Osteoblast (primary cell): ENCODE data around the gene SLC25A26. TPM values are rescaled to one million over a fixed set of nuclear protein-coding genes. Genes with fewer than 3 reads are reported as not detected.

Experiments
- DNase-seq: peaks from one replicate; pipeline ENCODE4 v3.0.0; 2011; ENCODE audit warnings: low spot score, mixed read lengths; ENCODE audit not compliant: insufficient read length; ENCODE audit errors: missing footprints
- H2AFZ ChIP-seq: 2 replicates; pipeline ENCODE4 v1.6.0; 2011; ENCODE audit warnings: mild to moderate bottlenecking, low read length
- H3K27ac ChIP-seq: 2 replicates; pipeline ENCODE4 v1.5.1; 2011; ENCODE audit warnings: mild to moderate bottlenecking, low read depth, low read length, moderate library complexity
- H3K27me3 ChIP-seq: 2 replicates; pipeline ENCODE4 v1.6.0; 2012; ENCODE audit warnings: mild to moderate bottlenecking, control low read depth, inconsistent platforms, low read length, moderate library complexity; ENCODE audit not compliant: insufficient read depth
- H3K36me3 ChIP-seq: 2 replicates; pipeline ENCODE4 v1.5.1; 2011; ENCODE audit warnings: mild to moderate bottlenecking, low read length, control low read depth, moderate library complexity; ENCODE audit not compliant: insufficient read depth
- H3K4me1 ChIP-seq: 2 replicates; pipeline ENCODE4 v1.5.1; 2011; ENCODE audit warnings: mild to moderate bottlenecking, low read length, control low read depth, moderate library complexity; ENCODE audit not compliant: insufficient read depth
- H3K4me2 ChIP-seq: 2 replicates; pipeline ENCODE4 v1.6.0; 2011; ENCODE audit warnings: mild to moderate bottlenecking, low read length; ENCODE audit not compliant: insufficient read depth
- H3K4me3 ChIP-seq: fragments of 200-600 bp; sonication (generic); 3 replicates; pipeline ENCODE4 v1.5.1; 2012; ENCODE audit warnings: mild to moderate bottlenecking, low read length, inconsistent platforms; ENCODE audit not compliant: insufficient read depth
- H3K79me2 ChIP-seq: 2 replicates; pipeline ENCODE4 v1.6.0; 2012; ENCODE audit warnings: mild to moderate bottlenecking, low read length, control low read depth, inconsistent platforms; ENCODE audit not compliant: insufficient read depth
- H3K9me3 ChIP-seq: 2 replicates; pipeline ENCODE4 v1.5.1; 2011; ENCODE audit warnings: low read depth, low read length, control low read depth
- H4K20me1 ChIP-seq: 2 replicates; pipeline ENCODE4 v1.6.0; 2012; ENCODE audit warnings: mild to moderate bottlenecking, low read length, control low read depth; ENCODE audit not compliant: insufficient read depth
- CTCF ChIP-seq: IDR thresholded peaks from 2 replicates; pipeline ENCODE4 v1.5.1; 2011; ENCODE audit warnings: mild to moderate bottlenecking, low read depth, low read length, moderate library complexity; ENCODE audit errors: extremely low read depth
- total RNA-seq: library from RNA; depleted of rRNA; stranded (reverse); fragments of >200 nt; gene quantifications from 2 replicates; pipeline ENCODE4 v1.2.3, GENCODE V29; 2012

Gene SLC25A26
- total RNA-seq, 1 donor: 26.1 TPM

GRCh38 chr3:66354001-66354400 is 133.2 kb downstream of the SLC25A26 start:
- TF ChIP-seq CTCF: no peak
- Histone ChIP-seq H3K4me3 (no peak overlapping the region), H3K36me3 (no peaks in the 10 kb centered on the region), H2AFZ (no peak overlapping the region), H3K27me3 (no peaks in the 10 kb centered on the region), H4K20me1 (no peaks in the 10 kb centered on the region), H3K79me2 (no peaks in the 10 kb centered on the region), H3K27ac (no peak overlapping the region), H3K9me3 (no peaks in the 10 kb centered on the region), H3K4me1 (peaks cover 3% of the 10 kb centered on the region), H3K4me2 (no peak overlapping the region)
- no peak for DNase-seq

GRCh38 chr3:66355394-66355793 is 134.6 kb downstream of the SLC25A26 start:
- peaks cover 3% of the 10 kb centered on the region for H3K4me1 ChIP-seq
- H3K4me2 ChIP-seq: no peak overlapping the region
- no peak for DNase-seq
- H3K9me3 ChIP-seq: no peaks in the 10 kb centered on the region
- no peaks in the 10 kb centered on the region for H3K27me3 ChIP-seq
- H3K36me3 ChIP-seq: no peaks in the 10 kb centered on the region
- H3K79me2 ChIP-seq: no peaks in the 10 kb centered on the region
- H3K4me3 ChIP-seq: no peak overlapping the region
- TF ChIP-seq CTCF: no peak
- H2AFZ ChIP-seq: no peak overlapping the region
- H3K27ac ChIP-seq: no peak overlapping the region
- H4K20me1 ChIP-seq: no peaks in the 10 kb centered on the region

GRCh38 chr3:66355997-66356396 is 135.2 kb downstream of the SLC25A26 start:
- H4K20me1 ChIP-seq: no peaks in the 10 kb centered on the region
- H2AFZ ChIP-seq: no peak overlapping the region
- H3K79me2 ChIP-seq: no peaks in the 10 kb centered on the region
- H3K36me3 ChIP-seq: no peaks in the 10 kb centered on the region
- no peak for TF ChIP-seq CTCF
- peaks cover under 1% of the 10 kb centered on the region for H3K4me1 ChIP-seq
- H3K4me3 ChIP-seq: no peak overlapping the region
- DNase-seq: no peak
- H3K4me2 ChIP-seq: no peak overlapping the region
- H3K27me3 ChIP-seq: no peaks in the 10 kb centered on the region
- no peaks in the 10 kb centered on the region for H3K9me3 ChIP-seq
- H3K27ac ChIP-seq: no peak overlapping the region

- DNase-seq: no peak
- Histone ChIP-seq H3K79me2 (no peaks in the 10 kb centered on the region), H3K4me2 (no peak overlapping the region), H3K4me1 (peaks cover 12% of the 10 kb centered on the region), H3K36me3 (no peaks in the 10 kb centered on the region), H4K20me1 (no peaks in the 10 kb centered on the region), H3K27ac (no peak overlapping the region), H3K4me3 (no peak overlapping the region), H3K27me3 (no peaks in the 10 kb centered on the region), H3K9me3 (no peaks in the 10 kb centered on the region), H2AFZ (no peak overlapping the region)
- TF ChIP-seq CTCF: no peak
Measured at GRCh38 chr3:66361356-66361755, 140.6 kb downstream of the SLC25A26 start.
